ENCODE data around the gene PHETA1. TPM values are rescaled to one million over a fixed set of nuclear protein-coding genes. Genes with fewer than 3 reads are reported as not detected.

PHETA1 gene
- total RNA-seq, 4 donors from 2014 or later = 8.7 to 16.7 (median 14.5) TPM

- H3K4me1 ChIP-seq = peaks cover 0 to 4% of the 10 kb centered on the region in 2 donors
These were observed 26.7 kb upstream of the PHETA1 start for GRCh38 chr12:111395336-111396187.

GRCh38 chr12:111394480-111394879, 25.6 kb upstream of the PHETA1 start:
- Histone ChIP-seq H3K36me3 (no peaks in the 10 kb centered on the region), H3K27ac (no peak overlapping the region), H3K4me1 (peaks cover 0 to 4% of the 10 kb centered on the region in 2 donors), H3K27me3 (no peaks in the 10 kb centered on the region), H3K9me3 (no peaks in the 10 kb centered on the region), H3K4me3 (no peak overlapping the region)
- ATAC-seq (no peak), DNase-seq (no peak)
- intact Hi-C loops (cut with DNase I; ENCODE audit: low total_unique reads) (no loop called here), in situ Hi-C loops (cut with MboI; ENCODE audit: low sequenced_read_pairs in 4 of 4) (loop anchor here in 3 of 4 donors (10.0 to 25.0 kb wide), 3 partner anchors 140 to 293 kb away; partner anchors contain the start of genes ACAD10 (in 1 of the 3) and BRAP (in 1 of the 3))
- no peak for TF ChIP-seq POLR2A (IDR thresholded peaks at IDR 0.05)
- no peak for TF ChIP-seq CTCF (IDR thresholded peaks at IDR 0.05 in 4 of 5, conservative IDR thresholded peaks at IDR 0.05 in 1 of 5)

More at GRCh38 chr12:111395336-111396187, 26.7 kb upstream of the PHETA1 start:
- in situ Hi-C loops (cut with MboI; ENCODE audit: low sequenced_read_pairs in 4 of 4) (loop anchor here (5.0 to 25.0 kb wide), 6 partner anchors 52 to 292 kb away; partner anchors contain the start of genes ACAD10 (in 1 of the 4) and BRAP (in 1 of the 4)), intact Hi-C loops (cut with DNase I; ENCODE audit: low total_unique reads) (no loop called here)
- DNase-seq (no peak), ATAC-seq (no peak)
- H3K27ac ChIP-seq = no peak overlapping the region
- H3K27me3 ChIP-seq = no peaks in the 10 kb centered on the region
- H3K4me3 ChIP-seq = no peak overlapping the region
- no peaks in the 10 kb centered on the region for H3K9me3 ChIP-seq
- H3K36me3 ChIP-seq = no peaks in the 10 kb centered on the region
- TF ChIP-seq POLR2A (IDR thresholded peaks at IDR 0.05) (no peak), CTCF (IDR thresholded peaks at IDR 0.05 in 4 of 5, conservative IDR thresholded peaks at IDR 0.05 in 1 of 5) (no peak)

GRCh38 chr12:111393700-111394300, 24.9 kb upstream of the PHETA1 start:
- no peak overlapping the region for H3K27ac ChIP-seq
- H3K27me3 ChIP-seq = no peaks in the 10 kb centered on the region
- TF ChIP-seq POLR2A (IDR thresholded peaks at IDR 0.05) (no peak), CTCF (IDR thresholded peaks at IDR 0.05 in 4 of 5, conservative IDR thresholded peaks at IDR 0.05 in 1 of 5) (no peak)
- H3K36me3 ChIP-seq = no peaks in the 10 kb centered on the region
- H3K4me3 ChIP-seq = no peak overlapping the region
- DNase-seq = peak in 1 of 2 donors; percentile 60
- peaks cover 0 to 4% of the 10 kb centered on the region in 2 donors for H3K4me1 ChIP-seq
- intact Hi-C loops (cut with DNase I; ENCODE audit: low total_unique reads) (no loop called here), in situ Hi-C loops (cut with MboI; ENCODE audit: low sequenced_read_pairs in 4 of 4) (loop anchor here in 3 of 4 donors (10.0 to 25.0 kb wide), 3 partner anchors 141 to 294 kb away; partner anchors contain the start of genes ACAD10 (in 1 of the 3) and BRAP (in 1 of the 3))
- H3K9me3 ChIP-seq = no peaks in the 10 kb centered on the region
- ATAC-seq = no peak

- Histone ChIP-seq H3K36me3 (no peaks in the 10 kb centered on the region), H3K27ac (no peak overlapping the region), H3K4me3 (no peak overlapping the region), H3K4me1 (no peaks in the 10 kb centered on the region), H3K27me3 (no peaks in the 10 kb centered on the region), H3K9me3 (no peaks in the 10 kb centered on the region)
- ATAC-seq (no peak), DNase-seq (no peak)
- in situ Hi-C loops (cut with MboI; ENCODE audit: low sequenced_read_pairs in 4 of 4) = loop anchor here in 3 of 4 donors (10.0 to 25.0 kb wide), 3 partner anchors 144 to 296 kb away; partner anchors contain the start of genes ACAD10 (in 1 of the 3) and BRAP (in 1 of the 3)
- intact Hi-C loops (cut with DNase I; ENCODE audit: low total_unique reads) = no loop called here
- TF ChIP-seq CTCF (IDR thresholded peaks at IDR 0.05 in 4 of 5, conservative IDR thresholded peaks at IDR 0.05 in 1 of 5) = no peak
- TF ChIP-seq POLR2A (IDR thresholded peaks at IDR 0.05) = no peak
These were observed 22.0 kb upstream of the PHETA1 start for GRCh38 chr12:111390910-111391309.

All from gastrocnemius medialis (tissue), 4 donors.